H1 (cell line): Measurements from ENCODE around the gene FABP6. TPM values are rescaled to one million over a fixed set of nuclear protein-coding genes. Genes with fewer than 3 reads are reported as not detected.

Experiments
- JUND ChIP-seq: IDR thresholded peaks from 2 replicates; pipeline ENCODE4 v1.6.1; 2011; ENCODE audit warnings: mild to moderate bottlenecking, improper control_type of control experiment, low read length
- SAP30 ChIP-seq: fragments of 300-600 bp; sonication (generic); IDR thresholded peaks from 2 replicates; pipeline ENCODE4 v1.7.1; 2012; ENCODE audit warnings: low read length, moderate library complexity, mild to moderate bottlenecking, inconsistent platforms; ENCODE audit not compliant: insufficient read depth, insufficient replicate concordance
- SIN3A ChIP-seq, 2 experiments: IDR thresholded peaks in 1 of 2; conservative IDR thresholded peaks in 1 of 2; 2 replicates each; pipeline ENCODE4 v1.6.1; 2011 to 2012; ENCODE audit warnings: low read length in 2 of 2, improper control_type of control experiment in 1 of 2, low read depth in 1 of 2, mild to moderate bottlenecking in 1 of 2
- USF2 ChIP-seq: IDR thresholded peaks from 2 replicates; pipeline ENCODE4 v1.6.1; 2011; ENCODE audit warnings: low read length, improper control_type of control experiment
- polyA plus RNA-seq, 7 experiments: library from polyadenylated mRNA; depleted of rRNA in 3 of 7; stranded (reverse) in 5 of 7; unstranded in 2 of 7; fragments of >200 nt in 5 of 7; fragments of 200-250 nt in 2 of 7; gene quantifications; 1 replicate in 5 of 7; 2 replicates in 1 of 7; 4 replicates in 1 of 7; pipeline versions ENCODE4 v1.2.1 to v1.2.3, GENCODE V29; 2011 to 2013; ENCODE audit warnings: missing spikeins in 2 of 7, mixed read lengths in 2 of 7
- total RNA-seq: library from RNA; stranded (reverse); fragmentation: NEBNext Ultra II Directional; extraction: Animal tissue kit (Norgen Biotek cat#: 25700); gene quantifications from 2 replicates; pipeline ENCODE4 v1.2.1, GENCODE V29; 2021

Gene FABP6
- total and polyA plus RNA-seq, 2 of the 8 experiments (the other 6 are each of a cell fraction or from before 2014, with no cell fraction given): 4.8 to 6.1 TPM

GRCh38 chr5:160260881-160261815 lies 31.8 kb downstream of the FABP6 start (continued):
- no peak for TF ChIP-seq SIN3A (conservative IDR thresholded peaks at IDR 0.05 in 1 of 2, IDR thresholded peaks at IDR 0.05 in 1 of 2; ENCODE audit: low read depth in 1 of 2, low read length in 2 of 2)
- no peak for TF ChIP-seq JUND
- TF ChIP-seq SAP30: no peak
- TF ChIP-seq USF2: no peak
